Endothelial cell of hepatic sinusoid (primary cell): ENCODE measurements around the gene TAOK2.
"Not testable (repeated sequence)": the region's sequence is repeated elsewhere in the genome, so short reads cannot be mapped to it uniquely, and the experiment has no call there.

Source experiments
- in situ Hi-C: cut with HindIII; loops from 2 replicates; pipeline ENCODE4 v1.10.0; 2017; ENCODE audit warnings: low sequenced_read_pairs

TAOK2 gene

DNA sequence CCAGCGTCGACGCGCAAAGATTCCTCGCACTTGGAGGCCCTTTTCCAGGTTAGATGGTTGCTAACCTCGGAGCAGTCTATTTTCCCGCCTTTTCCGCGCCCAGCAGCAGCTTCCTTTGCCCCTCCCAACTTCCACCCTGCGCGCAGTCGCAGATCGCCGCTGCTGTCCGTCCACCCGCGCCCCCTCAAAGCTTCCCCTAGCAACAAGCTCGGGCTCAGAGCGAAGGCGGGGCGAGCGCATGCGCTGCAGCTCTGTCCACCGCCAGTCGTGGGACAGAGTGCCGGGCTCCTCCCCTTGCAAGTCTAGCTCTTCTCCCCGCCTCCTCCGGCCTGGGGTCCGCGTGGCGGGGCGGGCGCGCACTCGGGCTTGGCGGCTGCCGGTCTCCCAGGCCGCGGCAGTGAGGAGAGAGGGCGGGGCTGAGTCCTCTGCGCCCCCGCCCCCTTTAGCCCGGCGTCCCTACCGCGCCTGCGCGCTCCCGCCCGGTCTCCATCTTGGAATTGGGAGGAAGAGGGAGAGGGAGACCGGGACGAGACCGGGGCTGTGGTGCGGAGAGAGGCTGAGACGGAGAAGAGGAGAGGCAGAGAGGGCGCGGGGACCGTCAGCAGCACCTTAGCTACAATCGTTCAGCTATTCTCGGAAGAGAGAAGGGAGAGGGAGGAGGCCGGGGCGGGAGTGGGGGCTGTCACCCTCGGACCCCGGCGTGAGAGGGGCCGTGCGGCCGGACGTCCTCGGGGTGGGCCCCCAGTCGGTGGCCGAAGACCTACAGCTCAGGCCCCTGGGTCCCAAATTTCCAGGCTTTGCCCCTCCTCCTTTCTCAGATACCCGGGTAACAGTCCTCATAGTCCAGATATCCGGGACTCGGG is at the start of gene TAOK2:
Gene TAOK2, plus strand, starts transcription at position 485 of the 863 bp plus-strand sequence. CDS start 3,905 bp downstream, outside the sequence.
- in situ Hi-C loops, result loop anchor here (10.0 kb wide), 1 partner anchor 169 kb away; the partner anchor contains the start of gene MAZ

DNA sequence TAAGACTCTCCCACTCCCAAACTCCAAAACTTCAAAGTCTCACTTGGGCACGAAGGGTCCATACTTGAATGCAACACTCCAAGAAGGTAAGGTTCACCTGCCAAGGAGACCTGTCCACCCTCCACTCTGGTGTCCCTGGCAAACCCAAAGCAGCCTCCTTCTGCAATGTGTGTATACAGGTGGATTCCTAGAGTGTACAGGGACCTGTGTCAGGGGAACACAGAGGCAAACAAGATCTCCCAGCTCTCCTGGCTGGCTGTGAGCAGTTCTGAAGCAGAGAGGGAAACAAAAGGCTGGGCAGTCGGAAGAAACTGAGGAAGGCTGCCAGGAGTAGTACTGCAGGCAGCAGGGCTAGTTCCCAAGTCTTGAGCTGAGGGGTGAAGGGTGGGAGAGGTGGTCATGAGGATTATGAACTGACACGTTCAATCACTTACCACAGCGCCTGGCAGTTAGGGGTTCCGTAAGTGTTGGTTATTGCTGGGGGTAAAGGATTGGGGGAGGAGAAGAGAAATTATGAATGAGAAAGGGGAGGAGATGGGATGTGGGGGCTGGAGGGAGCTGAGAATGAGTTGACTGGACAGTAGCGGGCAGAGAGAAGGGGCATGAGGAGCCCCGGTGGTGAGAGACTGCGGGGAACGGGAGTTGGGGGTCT is 48.4 kb upstream of the TAOK2 start:
- in situ Hi-C loops, result no loop called here

- in situ Hi-C loops, result no loop called here
Observed at GRCh38 chr16:29925781-29926710, 47.6 kb upstream of the TAOK2 start, which contains the start of gene KCTD13. KCTD13 (minus strand) TSS chr16:29926226; CDS start chr16:29926033, 193 bp downstream.

- in situ Hi-C loops, result no loop called here
Observed at GRCh38 chr16:29926711-29927052, 47.0 kb upstream of the TAOK2 start.

GRCh38 chr16:29927070-29927905 is 46.4 kb upstream of the TAOK2 start:
- in situ Hi-C loops, result no loop called here

- in situ Hi-C loops, result not testable (repeated sequence)
Observed at GRCh38 chr16:29931750-29932149, 41.9 kb upstream of the TAOK2 start.

GRCh38 chr16:29940656-29941055 is 33.0 kb upstream of the TAOK2 start:
- in situ Hi-C loops, result no loop called here

DNA sequence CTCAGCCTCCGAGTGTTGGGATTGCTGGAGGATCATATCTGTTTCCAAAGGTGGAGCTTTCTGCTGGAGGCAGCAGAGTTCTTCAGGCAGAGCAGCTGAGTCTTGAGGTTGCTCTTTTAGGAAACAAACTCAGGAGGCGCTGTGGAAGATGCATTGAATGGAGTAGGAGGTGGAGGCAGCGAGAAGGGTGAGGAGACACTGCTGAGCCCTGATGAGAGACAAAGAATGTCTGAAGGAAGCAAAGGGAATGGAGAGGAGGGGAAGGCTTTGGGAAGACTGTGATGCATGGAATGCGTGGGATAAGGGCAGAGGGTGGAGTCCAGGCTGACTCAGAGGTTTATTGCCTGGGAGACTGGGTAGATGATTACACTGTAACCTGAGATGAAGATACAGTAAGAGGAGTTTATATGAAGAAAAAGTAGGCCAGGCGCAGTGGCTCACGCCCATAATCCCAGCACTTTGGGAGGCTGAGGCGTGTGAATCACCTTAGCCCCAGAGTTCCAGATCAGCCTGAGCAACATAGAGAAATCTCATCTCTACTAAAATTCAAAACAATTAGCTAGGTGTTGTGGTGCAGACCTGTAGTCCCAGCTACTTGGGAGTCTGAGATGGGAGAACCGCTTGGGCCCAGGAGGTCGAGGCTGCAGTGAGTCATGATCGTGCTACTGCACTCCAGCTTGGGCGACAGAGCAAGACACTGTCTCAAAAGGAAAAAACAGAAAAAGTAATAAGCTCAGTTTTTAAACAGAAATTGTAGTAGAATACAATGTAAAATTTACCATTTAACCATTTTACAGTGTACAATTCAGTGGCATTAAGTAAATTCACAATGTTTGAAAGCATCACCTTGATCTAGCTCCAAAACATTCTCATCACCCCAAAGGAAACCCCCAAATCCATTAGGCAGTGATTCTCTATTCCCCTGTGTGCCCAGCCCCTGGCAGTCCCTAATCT is 29.5 kb upstream of the TAOK2 start:
- in situ Hi-C loops, result no loop called here

DNA sequence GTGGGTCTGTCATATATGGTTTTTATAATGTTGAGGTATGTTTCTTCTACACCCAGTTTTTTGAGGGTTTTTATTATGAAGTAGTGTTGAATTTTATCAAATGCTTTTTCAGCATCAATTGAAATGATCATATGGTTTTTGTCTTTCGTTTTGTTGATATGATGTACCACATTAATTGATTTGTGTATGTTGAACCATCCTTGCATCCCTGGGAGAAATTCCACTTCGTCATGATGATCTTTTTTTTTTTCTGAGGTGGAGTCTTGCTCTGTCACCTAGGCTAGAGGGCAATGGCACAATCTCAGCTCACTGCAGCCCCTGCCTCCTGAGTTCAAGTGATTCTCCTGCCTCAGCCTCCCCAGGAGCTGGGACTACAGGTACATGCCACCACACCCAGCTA is 25.8 kb upstream of the TAOK2 start:
- in situ Hi-C loops, result no loop called here

GRCh38 chr16:29950806-29951461 is 22.7 kb upstream of the TAOK2 start:
- in situ Hi-C loops, result no loop called here

DNA sequence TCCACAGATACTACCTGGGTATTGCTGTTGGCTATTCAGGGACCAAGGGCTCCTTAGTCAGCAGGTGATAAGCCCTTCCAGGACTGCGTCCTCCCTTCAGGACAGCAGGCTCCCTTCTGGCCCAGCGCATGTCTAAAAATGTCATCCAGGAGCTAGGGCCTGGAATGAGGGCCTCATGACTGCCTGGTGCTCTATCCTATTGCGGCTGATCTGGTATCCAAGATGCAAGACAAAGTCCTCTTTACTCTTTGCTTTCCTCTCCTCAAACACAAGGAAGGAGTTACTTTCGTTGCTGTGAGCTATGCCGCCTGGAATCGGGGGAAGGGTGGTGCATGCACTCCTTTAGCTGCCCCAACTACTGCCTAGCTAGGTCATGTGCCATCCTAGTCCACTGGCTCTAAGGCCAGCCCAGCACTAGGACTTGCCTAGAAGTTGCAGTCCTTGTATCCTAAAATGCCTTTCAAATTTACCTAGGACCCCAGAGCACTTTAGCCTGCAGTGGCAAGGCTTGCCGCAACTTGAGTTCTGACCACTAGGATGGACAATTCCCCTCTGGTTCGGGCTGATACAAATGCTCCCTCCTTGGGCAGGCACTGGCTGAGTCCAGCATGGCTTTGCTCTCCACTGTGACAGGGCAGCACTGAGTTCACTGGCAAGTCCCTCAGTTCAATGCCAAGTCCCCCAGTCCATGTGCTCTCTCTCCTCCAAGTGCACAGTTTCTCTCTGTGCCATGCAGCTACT is 21.9 kb upstream of the TAOK2 start:
- in situ Hi-C loops, result no loop called here

- in situ Hi-C loops, result no loop called here
Observed at GRCh38 chr16:29958756-29959155, 14.9 kb upstream of the TAOK2 start.

DNA sequence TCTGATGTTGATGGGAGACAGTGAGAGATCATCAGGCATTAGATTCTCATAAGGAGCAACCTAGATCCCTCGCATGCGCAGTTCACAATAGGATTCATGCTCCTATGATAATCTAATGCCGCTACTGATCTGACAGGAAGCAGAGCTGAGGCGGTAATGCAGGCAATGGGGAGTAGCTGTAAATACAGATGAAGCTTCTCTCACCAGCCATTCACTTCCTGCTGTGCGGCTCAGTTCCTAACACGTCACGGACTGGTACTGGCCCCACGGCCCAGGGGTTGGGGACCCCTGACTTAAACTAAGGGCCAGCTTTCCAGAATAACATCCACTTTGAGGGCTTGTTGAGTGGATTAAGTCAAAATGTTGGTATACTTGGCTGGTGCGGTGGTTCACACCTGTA is 14.4 kb upstream of the TAOK2 start:
- in situ Hi-C loops, result no loop called here

- in situ Hi-C loops, result loop anchor here (5.0 kb wide), 1 partner anchor 58 kb away; the partner anchor contains the start of gene ASPHD1
Observed at GRCh38 chr16:29959821-29960220, 13.8 kb upstream of the TAOK2 start.

DNA sequence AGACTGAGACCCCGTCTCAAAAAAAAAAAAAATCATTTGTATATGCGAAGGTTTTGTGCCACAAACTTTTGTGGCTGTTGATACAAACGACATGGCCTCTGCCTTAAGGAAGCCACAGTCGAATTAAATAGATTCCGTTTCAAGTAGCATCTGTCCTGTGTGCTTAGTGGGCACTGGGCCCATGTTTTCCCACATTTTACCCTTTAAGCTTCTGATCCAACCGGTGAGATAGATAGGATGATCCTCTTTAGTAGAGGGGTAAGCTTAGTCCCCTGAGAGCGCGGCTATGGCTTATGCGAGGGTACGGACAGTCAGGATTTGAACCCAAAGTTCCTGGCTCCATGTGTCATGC is 12.6 kb upstream of the TAOK2 start:
- in situ Hi-C loops, result loop anchor here (5.0 kb wide), 1 partner anchor 59 kb away; the partner anchor contains the start of gene ASPHD1

GRCh38 chr16:29961479-29962343 is 12.0 kb upstream of the TAOK2 start, which contains the start of gene TMEM219:
TMEM219 (plus strand) TSS chr16:29962079; CDS start chr16:29963144, 1,065 bp downstream.
- in situ Hi-C loops, result loop anchor here (5.0 kb wide), 1 partner anchor 59 kb away; the partner anchor contains the start of gene ASPHD1
